ENCODE measurements around the gene SMAD9. TPM values are rescaled to one million over a fixed set of nuclear protein-coding genes. Genes with fewer than 3 reads are reported as not detected.

The SMAD9 gene
- total RNA-seq, 1 experiment from 2014 or later = 1.1 TPM

- no peaks in the 10 kb centered on the region for H3K4me1 Mint-ChIP-seq
- WGBS (ENCODE audit: extremely low coverage, insufficient read length, low lambda C conversion rate) = no CpG with 5 or more reads among the region's 7 CpGs
- Histone ChIP-seq H2BK5ac (ENCODE audit: insufficient read length, low read length) (no peak overlapping the region), H4K8ac (replicated peaks; ENCODE audit: insufficient read length, low read depth, low read length) (no peak overlapping the region), H3K4me2 (ENCODE audit: insufficient read depth, insufficient read length, low read length) (no peak overlapping the region), H3K4ac (ENCODE audit: low read depth, low read length) (no peak overlapping the region), H2BK12ac (ENCODE audit: insufficient read length, low read depth, low read length) (no peak overlapping the region), H2AFZ (ENCODE audit: low read length) (no peak overlapping the region), H2BK120ac (ENCODE audit: low read depth, low read length, poor library complexity, severe bottlenecking) (no peak overlapping the region), H2BK20ac (ENCODE audit: low read depth, low read length, poor library complexity, severe bottlenecking) (no peak overlapping the region), H2BK15ac (ENCODE audit: low read depth, low read length) (no peak overlapping the region), H4K91ac (ENCODE audit: insufficient read length, low read depth, low read length) (no peak overlapping the region), H4K20me1 (ENCODE audit: control insufficient read depth, insufficient read depth, insufficient read length) (no peaks in the 10 kb centered on the region), H3K9ac (ENCODE audit: extremely low read depth, insufficient read length, low read length) (no peak overlapping the region), H4K5ac (ENCODE audit: insufficient read length, low read depth, low read length) (no peak overlapping the region), H3K23me2 (ENCODE audit: insufficient read length, low read depth, low read length, poor library complexity, severe bottlenecking) (no peaks in the 10 kb centered on the region), H3K79me2 (ENCODE audit: insufficient read depth, low read length) (no peaks in the 10 kb centered on the region), H3K27ac (ENCODE audit: insufficient read length, low read depth, low read length) (no peak overlapping the region), H3K23ac (ENCODE audit: insufficient read length, low read depth, low read length) (no peak overlapping the region), H3T11ph (ENCODE audit: low read length) (no peak overlapping the region), H3K9me3 (ENCODE audit: control insufficient read depth, low read depth, low read length) (no peaks in the 10 kb centered on the region), H3K79me1 (ENCODE audit: insufficient read depth, low read depth, low read length, poor library complexity, severe bottlenecking) (no peaks in the 10 kb centered on the region), H3K14ac (ENCODE audit: insufficient read depth, low read length) (no peak overlapping the region), H2AK5ac (ENCODE audit: insufficient read length, low read length) (no peak overlapping the region), H3K56ac (ENCODE audit: insufficient read length, low read depth, low read length) (no peak overlapping the region), H3K18ac (ENCODE audit: insufficient read length, low read depth, low read length) (no peak overlapping the region), H3K4me1 (ENCODE audit: insufficient read depth, low read length) (no peaks in the 10 kb centered on the region), H3K27me3 (ENCODE audit: insufficient read depth, low read length) (no peaks in the 10 kb centered on the region)
- H3K9me3 Mint-ChIP-seq = no peaks in the 10 kb centered on the region; a peak in 1 of 5 replicates
- H3K27ac Mint-ChIP-seq = no peak overlapping the region
- DNase-seq = no peak
- TF ChIP-seq CTCF (conservative IDR thresholded peaks at IDR 0.05) = no peak
- no peaks in the 10 kb centered on the region for H3K36me3 Mint-ChIP-seq (ENCODE audit: insufficient read depth in 1 of 3, low read depth in 3 of 3)
- no peak overlapping the region for H3K4me3 Mint-ChIP-seq
- H3K27me3 Mint-ChIP-seq (ENCODE audit: low read depth) = peaks cover 23% of the 10 kb centered on the region
Measured at GRCh38 chr13:36925603-36926002, 5.6 kb upstream of the SMAD9 start.
